ENCODE data around the gene OXSR1.
A peak's percentile ranks its signal among the peaks of the same experiment; 100 is the strongest.

DNA sequence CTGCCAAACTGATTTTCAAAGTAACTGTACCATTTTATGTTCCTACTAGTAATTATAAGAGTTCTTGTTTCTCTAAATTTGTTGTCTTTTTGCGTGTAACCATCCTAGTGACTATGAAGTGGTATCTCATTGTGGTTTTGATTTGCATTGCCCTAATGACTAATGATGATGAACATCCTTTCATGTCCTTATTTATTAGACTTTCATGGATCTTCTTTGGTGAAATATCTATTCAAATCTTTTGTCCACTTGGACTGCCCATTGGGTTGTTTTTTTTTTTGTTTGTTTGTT, 3.6 kb downstream of the OXSR1 start:
- TF ChIP-seq USF2 (IDR thresholded peaks at IDR 0.05; ENCODE audit: borderline replicate concordance, low read depth, low read length) = no peak
- 0 out of 4 replicates have a peak, but pooled peaks of 1 of the 2 experiments have one; percentile 28 for TF ChIP-seq EP300 (IDR thresholded peaks at IDR 0.05; ENCODE audit: borderline replicate concordance in 1 of 2, control insufficient read depth in 1 of 2, low read depth in 2 of 2, low read length in 2 of 2)
- TF ChIP-seq REST (IDR thresholded peaks at IDR 0.05; ENCODE audit: low read depth, low read length) = no peak
- TF ChIP-seq ZNF24 (IDR thresholded peaks at IDR 0.05) = no peak
- no peak for TF ChIP-seq SREBF2 (IDR thresholded peaks at IDR 0.05; ENCODE audit: low read length)
- no peak for TF ChIP-seq TARDBP (IDR thresholded peaks at IDR 0.05; ENCODE audit: borderline replicate concordance)
- no peak for TF ChIP-seq CTCF (IDR thresholded peaks at IDR 0.05 in 2 of 3, conservative IDR thresholded peaks at IDR 0.05 in 1 of 3; ENCODE audit: control insufficient read depth in 2 of 3, extremely low read depth in 1 of 3, insufficient read depth in 1 of 3, low read depth in 3 of 3, low read length in 3 of 3)
- TF ChIP-seq EZH2 (IDR thresholded peaks at IDR 0.05; ENCODE audit: borderline replicate concordance, control insufficient read depth, low read depth, low read length) = no peak
- TF ChIP-seq MEF2A (IDR thresholded peaks at IDR 0.05; ENCODE audit: insufficient read depth, low read depth, low read length) = no peak
- TF ChIP-seq PAX5 (IDR thresholded peaks at IDR 0.05; ENCODE audit: borderline replicate concordance, low read depth, low read length) = no peak
- no peak for TF ChIP-seq FOS (IDR thresholded peaks at IDR 0.05; ENCODE audit: borderline replicate concordance, extremely low read depth, insufficient read length)
- TF ChIP-seq POLR2AphosphoS5 (IDR thresholded peaks at IDR 0.05; ENCODE audit: low read length) = no peak
- no peak for TF ChIP-seq ATF2 (IDR thresholded peaks at IDR 0.05; ENCODE audit: low read length)

All from GM12878 (cell line).